Nephron (organoid): ENCODE data around the gene UQCR10.
"Not testable (repeated sequence)": the region's sequence is repeated elsewhere in the genome, so short reads cannot be mapped to it uniquely, and the experiment has no call there.

ENCODE experiments used
- H3K27ac Mint-ChIP-seq, 3 experiments: 2 replicates each; pipeline ENCODE4 v1.8.0; 2020; ENCODE audit warnings: mixed read lengths in 3 of 3, mild to moderate bottlenecking in 2 of 3, moderate library complexity in 1 of 3
- H3K27me3 Mint-ChIP-seq: 2 replicates; pipeline ENCODE4 v1.8.0; 2021; ENCODE audit warnings: low read depth, mild to moderate bottlenecking, moderate library complexity, mixed read lengths
- H3K36me3 Mint-ChIP-seq: 2 replicates; pipeline ENCODE4 v1.8.0; 2020; ENCODE audit warnings: low read depth, mixed read lengths
- H3K4me1 Mint-ChIP-seq: 2 replicates; pipeline ENCODE4 v1.8.0; 2020; ENCODE audit warnings: mixed read lengths
- H3K4me3 Mint-ChIP-seq, 3 experiments: 2 replicates each; pipeline ENCODE4 v1.8.0; 2020; ENCODE audit warnings: mild to moderate bottlenecking in 3 of 3, mixed read lengths in 3 of 3, moderate library complexity in 2 of 3
- H3K9me3 Mint-ChIP-seq: 2 replicates; pipeline ENCODE4 v1.8.0; 2020; ENCODE audit warnings: mixed read lengths
- CTCF ChIP-seq, 3 experiments: fragments of 200-600 bp; sonication (generic); IDR thresholded peaks; one replicate each; pipeline ENCODE4 v1.5.0; 2021; ENCODE audit warnings: antibody characterized with exemption in 3 of 3; ENCODE audit not compliant: unreplicated experiment in 3 of 3

UQCR10 gene

DNA sequence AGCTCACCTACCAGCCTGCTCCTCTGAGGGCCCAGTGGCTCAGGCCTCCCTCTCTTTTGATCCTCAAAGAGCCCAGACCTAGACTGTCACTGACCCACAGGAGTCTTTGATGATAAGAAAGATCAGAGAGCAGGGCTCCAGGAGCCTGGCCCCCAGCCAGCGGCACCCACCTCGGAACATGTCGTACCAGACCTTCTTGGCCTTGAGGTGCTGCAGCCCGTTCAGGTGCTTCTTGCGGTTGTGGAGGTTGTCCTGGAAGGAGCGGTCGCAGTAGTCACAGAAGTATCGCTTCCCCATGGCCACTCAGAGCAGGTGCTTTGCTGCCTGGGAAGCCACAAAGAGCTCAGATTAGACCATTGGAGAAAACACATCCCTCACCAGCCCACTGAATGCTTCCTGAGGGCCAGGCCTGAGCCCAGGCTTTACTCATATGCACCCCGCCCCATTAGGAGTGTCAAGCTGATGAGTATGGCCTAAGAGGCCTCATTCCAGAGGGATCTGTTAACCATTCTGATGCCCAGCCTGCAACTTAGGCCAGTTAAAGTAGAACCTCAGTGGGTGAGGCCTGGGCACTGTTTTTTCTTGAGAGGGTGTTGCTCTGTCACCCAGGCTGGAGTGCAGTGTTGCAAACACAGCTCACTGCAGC, 18.8 kb upstream of the UQCR10 start:
- H3K36me3 Mint-ChIP-seq, result peaks cover 19% of the 10 kb centered on the region
- no peaks in the 10 kb centered on the region for H3K9me3 Mint-ChIP-seq
- no peak overlapping the region for H3K27ac Mint-ChIP-seq
- no peak for TF ChIP-seq CTCF (IDR thresholded peaks at IDR 0.05; ENCODE audit: unreplicated experiment in 3 of 3)
- H3K27me3 Mint-ChIP-seq, result no peaks in the 10 kb centered on the region
- H3K4me3 Mint-ChIP-seq, result no peak overlapping the region
- peaks cover 5% of the 10 kb centered on the region for H3K4me1 Mint-ChIP-seq

- Mint-ChIP-seq H3K4me1 (peaks cover under 1% of the 10 kb centered on the region), H3K36me3 (peaks cover 15% of the 10 kb centered on the region), H3K27me3 (no peaks in the 10 kb centered on the region), H3K9me3 (no peaks in the 10 kb centered on the region), H3K4me3 (no peak overlapping the region), H3K27ac (no peak overlapping the region)
- no peak for TF ChIP-seq CTCF (IDR thresholded peaks at IDR 0.05; ENCODE audit: unreplicated experiment in 3 of 3)
Observed at GRCh38 chr22:29750029-29750428, 17.1 kb upstream of the UQCR10 start.

GRCh38 chr22:29750559-29751538, 16.3 kb upstream of the UQCR10 start:
- Mint-ChIP-seq H3K27me3 (no peaks in the 10 kb centered on the region), H3K27ac (no peak overlapping the region), H3K4me1 (no peaks in the 10 kb centered on the region), H3K4me3 (no peak overlapping the region), H3K9me3 (no peaks in the 10 kb centered on the region), H3K36me3 (peaks cover 9% of the 10 kb centered on the region)
- no peak for TF ChIP-seq CTCF (IDR thresholded peaks at IDR 0.05; ENCODE audit: unreplicated experiment in 3 of 3)

GRCh38 chr22:29751669-29752068, 15.5 kb upstream of the UQCR10 start:
- H3K4me3 Mint-ChIP-seq, result no peak overlapping the region
- H3K36me3 Mint-ChIP-seq, result peaks cover 9% of the 10 kb centered on the region
- H3K27ac Mint-ChIP-seq, result no peak overlapping the region
- no peaks in the 10 kb centered on the region for H3K4me1 Mint-ChIP-seq
- no peak for TF ChIP-seq CTCF (IDR thresholded peaks at IDR 0.05; ENCODE audit: unreplicated experiment in 3 of 3)
- H3K27me3 Mint-ChIP-seq, result no peaks in the 10 kb centered on the region
- H3K9me3 Mint-ChIP-seq, result no peaks in the 10 kb centered on the region

DNA sequence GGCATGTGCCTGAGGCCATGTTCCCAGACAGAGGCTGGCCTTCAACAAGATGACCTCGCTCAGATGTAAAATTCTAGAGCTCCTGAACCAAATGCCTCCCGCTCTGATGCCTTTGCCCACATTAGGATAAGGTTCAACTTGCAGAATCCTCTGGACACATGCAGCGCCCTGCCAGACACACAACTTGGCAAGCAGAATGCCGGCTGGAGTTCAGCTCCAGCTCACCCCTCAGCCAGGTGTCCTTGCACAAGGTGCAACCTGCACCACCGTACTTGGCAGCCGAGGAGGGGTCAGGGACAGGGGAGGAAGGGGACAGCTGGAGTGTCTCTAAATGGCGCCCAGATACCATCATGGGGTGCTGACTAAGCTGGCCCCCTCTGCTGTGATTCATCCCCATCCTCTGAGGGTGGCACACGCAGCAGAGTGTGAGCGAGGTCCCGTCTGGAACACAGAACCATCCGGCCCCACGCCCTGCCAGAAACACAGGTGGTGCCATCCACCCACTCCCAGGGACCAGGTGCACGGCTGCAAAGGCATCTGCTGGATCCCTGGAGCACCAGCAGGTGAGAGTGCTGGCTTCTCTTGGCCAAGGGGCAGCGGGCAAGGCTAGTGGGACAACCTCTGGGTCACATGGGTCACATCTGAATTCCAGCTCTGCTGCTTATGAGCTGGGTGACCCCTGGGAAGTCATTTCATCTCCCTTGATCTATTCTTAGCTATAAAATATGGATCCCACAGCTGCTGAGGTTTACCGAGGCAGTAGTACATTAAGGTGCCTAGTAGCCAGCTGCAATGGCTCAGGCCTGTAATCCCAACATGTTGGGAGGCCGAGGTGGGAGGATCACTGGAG, 13.1 kb upstream of the UQCR10 start:
- Mint-ChIP-seq H3K27ac (no peak overlapping the region), H3K4me3 (no peak overlapping the region), H3K4me1 (no peaks in the 10 kb centered on the region), H3K9me3 (no peaks in the 10 kb centered on the region), H3K36me3 (no peaks in the 10 kb centered on the region), H3K27me3 (no peaks in the 10 kb centered on the region)
- no peak for TF ChIP-seq CTCF (IDR thresholded peaks at IDR 0.05; ENCODE audit: unreplicated experiment in 3 of 3)

- H3K27ac Mint-ChIP-seq, H3K9me3 Mint-ChIP-seq, H3K27me3 Mint-ChIP-seq, H3K36me3 Mint-ChIP-seq, H3K4me1 Mint-ChIP-seq, H3K4me3 Mint-ChIP-seq: not testable (repeated sequence)
Observed at GRCh38 chr22:29754658-29755395, 12.3 kb upstream of the UQCR10 start.
